GM23248 (cell line): Measurements from ENCODE around the gene MYH9. TPM values are rescaled to one million over a fixed set of nuclear protein-coding genes. Genes with fewer than 3 reads are reported as not detected.

Experiments used
- DNase-seq: peaks from one replicate; pipeline ENCODE4 v3.0.0-alpha.2; 2015
- H2AFZ ChIP-seq: fragments of 200-600 bp; sonication (generic); 2 replicates; pipeline ENCODE4 v1.6.1; 2016; ENCODE audit warnings: antibody characterized with exemption
- H3F3A ChIP-seq: fragments of 200-600 bp; sonication (generic); 2 replicates; pipeline ENCODE4 v1.6.1; 2016; ENCODE audit warnings: mild to moderate bottlenecking, antibody characterized with exemption, mixed run types; ENCODE audit not compliant: insufficient read depth
- H3K27ac ChIP-seq: fragments of 200-600 bp; sonication (generic); 2 replicates; pipeline ENCODE4 v1.5.1; 2016; ENCODE audit warnings: mild to moderate bottlenecking
- H3K27me3 ChIP-seq: fragments of 200-600 bp; sonication (generic); replicated peaks from 2 replicates; pipeline ENCODE4 v1.6.1; 2016; ENCODE audit warnings: mild to moderate bottlenecking; ENCODE audit not compliant: insufficient read depth
- H3K36me3 ChIP-seq: fragments of 200-600 bp; sonication (generic); 2 replicates; pipeline ENCODE4 v1.6.1; 2016; ENCODE audit warnings: low read depth, mild to moderate bottlenecking
- H3K4me1 ChIP-seq: fragments of 200-600 bp; sonication (generic); 2 replicates; pipeline ENCODE4 v1.6.1; 2016; ENCODE audit warnings: mild to moderate bottlenecking; ENCODE audit not compliant: insufficient read depth
- H3K4me2 ChIP-seq: fragments of 200-600 bp; sonication (generic); one replicate; pipeline ENCODE4 v1.6.1; 2016; ENCODE audit warnings: mild to moderate bottlenecking; ENCODE audit not compliant: unreplicated experiment
- H3K4me3 ChIP-seq: fragments of 200-600 bp; sonication (generic); 2 replicates; pipeline ENCODE4 v1.5.1; 2016; ENCODE audit warnings: mild to moderate bottlenecking
- H3K79me2 ChIP-seq: fragments of 200-600 bp; sonication (generic); 2 replicates; pipeline ENCODE4 v1.6.1; 2016; ENCODE audit warnings: mild to moderate bottlenecking; ENCODE audit not compliant: insufficient read depth
- H3K9ac ChIP-seq: fragments of 200-600 bp; sonication (generic); 2 replicates; pipeline ENCODE4 v1.6.1; 2016; ENCODE audit warnings: mild to moderate bottlenecking
- H3K9me2 ChIP-seq: fragments of 200-600 bp; sonication (generic); 2 replicates; pipeline ENCODE4 v1.6.1; 2016; ENCODE audit warnings: mixed run types, mild to moderate bottlenecking, moderate library complexity; ENCODE audit not compliant: insufficient read depth
- H3K9me3 ChIP-seq: fragments of 200-600 bp; sonication (generic); one replicate; pipeline ENCODE4 v1.6.1; 2017; ENCODE audit warnings: low read depth
- H4K20me1 ChIP-seq: fragments of 200-600 bp; sonication (generic); 2 replicates; pipeline ENCODE4 v1.6.0; 2016; ENCODE audit not compliant: insufficient read depth
- EZH2 ChIP-seq: fragments of 200-600 bp; sonication (generic); IDR thresholded peaks from 2 replicates; pipeline ENCODE4 v1.6.1; 2018; ENCODE audit warnings: antibody characterized with exemption, mild to moderate bottlenecking; ENCODE audit not compliant: insufficient read depth, poor library complexity, severe bottlenecking
- EZH2phosphoT487 ChIP-seq: fragments of 200-600 bp; sonication (generic); IDR thresholded peaks from 2 replicates; pipeline ENCODE4 v1.6.1; 2018; ENCODE audit warnings: antibody characterized with exemption, moderate library complexity, mild to moderate bottlenecking, low read depth; ENCODE audit not compliant: insufficient read depth
- WGBS, 2 experiments: methylation state at CpG; one replicate each; pipeline ENCODE4 v1.1.6; 2015 to 2017; ENCODE audit warnings: low lambda C conversion rate in 2 of 2, low coverage in 1 of 2; ENCODE audit errors: missing lambda C conversion rate in 2 of 2; 5-methylcytosine and 5-hydroxymethylcytosine counted together
- in situ Hi-C: fragments of 300-500 bp; cut with MboI; formaldehyde crosslinking; loops from 2 replicates; pipeline ENCODE4 v1.15.0; 2020
- polyA plus RNA-seq: library from polyadenylated mRNA; unstranded; fragments of >200 nt; fragmentation: Nextera tagmentation; extraction: Ambion mirVana; gene quantifications from 2 replicates; pipeline ENCODE4 v1.2.1, GENCODE V29; 2016
- total RNA-seq: library from RNA; depleted of rRNA; stranded (reverse); fragments of >200 nt; shearing (Covaris generic); gene quantifications from 2 replicates; pipeline ENCODE4 v1.2.3, GENCODE V29; 2014

MYH9 gene
- total and polyA plus RNA-seq, 2 experiments from 2014 or later: 287 to 420 TPM

DNA sequence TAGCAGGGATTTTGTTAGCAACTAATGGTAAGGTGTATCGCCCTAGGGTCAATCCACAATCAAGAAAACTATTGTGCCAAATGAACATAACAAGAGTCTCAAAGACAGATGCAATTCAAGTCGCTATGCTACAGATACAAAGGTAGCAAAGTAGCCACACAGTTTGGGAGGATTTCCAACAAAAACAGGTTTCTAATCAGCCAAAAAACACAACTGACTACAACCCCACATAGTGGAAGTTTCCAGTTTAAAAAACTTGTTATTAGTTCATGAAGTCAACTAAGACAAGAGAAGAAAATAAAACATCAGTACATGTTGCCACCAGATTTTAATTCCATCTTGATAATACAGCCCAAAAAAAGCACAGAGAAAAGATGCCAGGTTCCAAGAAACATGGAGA is 38.0 kb downstream of the MYH9 start:
- H3K4me1 ChIP-seq: peaks cover 33% of the 10 kb centered on the region
- H3K4me2 ChIP-seq: no peak overlapping the region
- H3K9me2 ChIP-seq: no peaks in the 10 kb centered on the region
- no peak overlapping the region for H3K4me3 ChIP-seq
- H3K9ac ChIP-seq: no peak overlapping the region
- no peak for DNase-seq
- H3F3A ChIP-seq: peaks cover 59% of the 10 kb centered on the region
- TF ChIP-seq EZH2phosphoT487: no peak
- no peak for TF ChIP-seq EZH2
- H3K36me3 ChIP-seq: peaks cover 20% of the 10 kb centered on the region; the same call in 1 of the 2 replicates
- 95 to 97% methylated on average over 2 of the region's 2 CpGs for WGBS, 2 experiments
- no peak overlapping the region for H2AFZ ChIP-seq
- peak overlapping the region; percentile 64; the same call in 1 of the 2 replicates for H3K27ac ChIP-seq
- H3K79me2 ChIP-seq: peaks cover 98% of the 10 kb centered on the region
- peaks cover 27% of the 10 kb centered on the region; the same call in 1 of the 2 replicates for H4K20me1 ChIP-seq
- in situ Hi-C loops: no loop called here
- H3K27me3 ChIP-seq: no peaks in the 10 kb centered on the region
- no peaks in the 10 kb centered on the region for H3K9me3 ChIP-seq

- no peaks in the 10 kb centered on the region for H3K9me2 ChIP-seq
- no peaks in the 10 kb centered on the region for H3K27me3 ChIP-seq
- peaks cover 27% of the 10 kb centered on the region; the same call in 1 of the 2 replicates for H4K20me1 ChIP-seq
- H3K9me3 ChIP-seq: no peaks in the 10 kb centered on the region
- H3K27ac ChIP-seq: no peak overlapping the region
- no peak overlapping the region for H2AFZ ChIP-seq
- H3K4me1 ChIP-seq: peaks cover 25% of the 10 kb centered on the region
- 95 to 96% methylated on average over 14 of the region's 14 CpGs for WGBS, 2 experiments
- in situ Hi-C loops: no loop called here
- DNase-seq: no peak
- no peak overlapping the region for H3K4me2 ChIP-seq
- TF ChIP-seq EZH2 (no peak), EZH2phosphoT487 (no peak)
- H3K9ac ChIP-seq: no peak overlapping the region
- H3K79me2 ChIP-seq: peaks cover 98% of the 10 kb centered on the region
- peaks cover 52% of the 10 kb centered on the region for H3F3A ChIP-seq
- H3K4me3 ChIP-seq: no peak overlapping the region
- peaks cover 20% of the 10 kb centered on the region; the same call in 1 of the 2 replicates for H3K36me3 ChIP-seq
Measured at GRCh38 chr22:36348760-36349159, 39.0 kb downstream of the MYH9 start.

DNA sequence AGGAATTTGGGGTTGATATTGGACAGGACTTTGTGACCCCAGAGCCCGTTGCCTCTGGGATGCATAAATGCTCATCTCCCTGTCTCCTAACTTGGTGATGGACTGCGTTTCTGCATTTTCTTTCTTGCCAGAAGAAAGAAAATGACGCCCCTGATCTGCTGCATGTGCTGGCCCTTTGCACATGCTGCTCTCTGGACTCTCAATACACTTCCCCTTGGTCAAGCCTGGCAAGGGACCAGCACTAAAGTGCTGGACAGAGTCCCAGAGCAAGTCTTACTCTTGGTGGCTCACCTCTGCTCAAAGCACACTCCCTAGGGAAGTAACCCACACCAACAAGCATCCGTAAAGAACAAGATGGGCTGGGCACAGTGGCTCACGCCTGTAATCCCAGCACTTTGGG is 40.7 kb downstream of the MYH9 start:
- in situ Hi-C loops: no loop called here
- DNase-seq: no peak
- H3K4me2 ChIP-seq: no peak overlapping the region

DNA sequence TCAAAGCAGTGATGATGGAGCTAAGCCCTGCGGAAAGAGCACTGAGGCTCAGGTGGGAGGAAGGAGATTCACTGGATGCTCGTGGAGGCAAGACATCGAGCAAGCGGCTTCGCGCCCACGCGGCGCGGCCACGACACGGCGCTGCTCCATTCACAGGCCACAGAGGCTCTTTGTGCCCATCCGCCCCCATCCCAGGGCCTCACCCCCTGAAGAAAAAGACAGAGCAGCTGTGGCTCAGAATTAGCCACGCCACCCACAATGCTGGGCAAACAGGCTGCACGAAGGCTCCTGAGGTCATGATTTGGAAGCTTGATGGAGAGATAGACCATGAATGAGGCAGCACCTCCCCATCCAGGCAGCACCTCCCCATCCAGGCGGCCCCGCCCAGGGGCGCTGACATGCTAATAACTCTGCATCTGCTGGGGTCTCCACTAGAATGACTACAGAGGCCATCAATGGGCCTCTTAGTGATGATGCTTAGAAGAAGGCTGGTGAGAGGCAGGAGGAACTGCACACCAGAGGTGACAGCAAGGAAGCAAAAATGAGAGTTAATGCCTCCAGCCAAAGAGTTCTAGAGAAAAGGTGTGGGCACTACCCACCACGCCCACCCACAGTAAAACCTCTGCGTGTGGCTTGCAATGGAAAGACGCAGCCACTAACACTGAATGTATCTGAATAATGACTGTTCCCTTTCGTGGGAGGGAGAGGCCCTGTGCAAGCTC is 43.5 kb downstream of the MYH9 start:
- Histone ChIP-seq H3K9ac (no peak overlapping the region), H3K4me2 (no peak overlapping the region), H2AFZ (no peak overlapping the region), H3K27me3 (no peaks in the 10 kb centered on the region), H4K20me1 (peaks cover 17% of the 10 kb centered on the region; the same call in 1 of the 2 replicates), H3K79me2 (peaks cover 98% of the 10 kb centered on the region), H3K36me3 (peaks cover 54% of the 10 kb centered on the region), H3K9me3 (no peaks in the 10 kb centered on the region), H3K4me1 (peaks cover 10% of the 10 kb centered on the region), H3K27ac (no peak overlapping the region), H3K9me2 (no peaks in the 10 kb centered on the region), H3F3A (peaks cover 71% of the 10 kb centered on the region), H3K4me3 (no peak overlapping the region)
- DNase-seq: no peak
- in situ Hi-C loops: no loop called here
- TF ChIP-seq EZH2 (no peak), EZH2phosphoT487 (no peak)
- WGBS, 2 experiments: 97 to 98% methylated on average over 23 of the region's 23 CpGs

More for the DNA sequence above, 40.7 kb downstream of the MYH9 start:
- Histone ChIP-seq H3K4me1 (peaks cover 25% of the 10 kb centered on the region), H2AFZ (no peak overlapping the region), H3K79me2 (peaks cover 98% of the 10 kb centered on the region), H3K4me3 (no peak overlapping the region), H3K36me3 (peaks cover 28% of the 10 kb centered on the region; the same call in 1 of the 2 replicates), H3K27me3 (no peaks in the 10 kb centered on the region), H3K9ac (no peak overlapping the region), H3F3A (peaks cover 61% of the 10 kb centered on the region), H3K9me2 (no peaks in the 10 kb centered on the region), H3K9me3 (no peaks in the 10 kb centered on the region), H4K20me1 (peaks cover 33% of the 10 kb centered on the region; the same call in 1 of the 2 replicates), H3K27ac (peak overlapping the region; percentile 18; the same call in 1 of the 2 replicates)
- 85 to 89% methylated on average over 5 of the region's 5 CpGs for WGBS, 2 experiments
- TF ChIP-seq EZH2phosphoT487 (no peak), EZH2 (no peak)
